Measurements from ENCODE around the gene LAMTOR1. TPM values are rescaled to one million over a fixed set of nuclear protein-coding genes. Genes with fewer than 3 reads are reported as not detected.

Gene LAMTOR1
- total and polyA plus RNA-seq, 2 donors (not counting 3 experiments of a cell fraction or from before 2014, with no cell fraction given), result 95.1 to 174 TPM

- Histone ChIP-seq H3K4me1 (ENCODE audit: control insufficient read depth, extremely low read depth, insufficient read depth, low read length) (no peaks in the 10 kb centered on the region), H3K27ac (ENCODE audit: insufficient read depth, low read depth, low read length) (no peak overlapping the region), H2AFZ (ENCODE audit: low read depth, low read length) (no peak overlapping the region), H3K9me3 (replicated peaks; ENCODE audit: control insufficient read depth, insufficient read depth, low read length) (no peaks in the 10 kb centered on the region), H3K9ac (replicated peaks; ENCODE audit: extremely low read depth, insufficient read depth, low read length) (no peak overlapping the region), H3K9me1 (replicated peaks; ENCODE audit: control insufficient read depth, extremely low read depth, insufficient read depth, low read length) (no peaks in the 10 kb centered on the region), H4K20me1 (replicated peaks; ENCODE audit: control insufficient read depth, extremely low read depth, insufficient read depth, low read length) (no peaks in the 10 kb centered on the region), H3K36me3 (ENCODE audit: control insufficient read depth in 2 of 2, extremely low read depth in 1 of 2, insufficient read depth in 2 of 2, low read length in 2 of 2) (no peaks in the 10 kb centered on the region), H3K4me3 (replicated peaks in 1 of 3; ENCODE audit: insufficient read depth in 1 of 3, low read depth in 1 of 3, low read length in 3 of 3) (no peak overlapping the region), H3K4me2 (ENCODE audit: insufficient read depth, low read length) (no peak overlapping the region), H3K79me2 (ENCODE audit: control insufficient read depth, insufficient read depth, low read length) (no peaks in the 10 kb centered on the region), H3K27me3 (ENCODE audit: control insufficient read depth in 2 of 2, insufficient read depth in 2 of 2, low read length in 2 of 2) (peaks cover 0 to 4% of the 10 kb centered on the region in 2 experiments)
- FAIRE-seq (no peak), DNase-seq (ENCODE audit: low read depth, low spot score) (no peak)
- dilution Hi-C loops (cut with MboI; ENCODE audit: extremely low pct_ligation_motif_present, low sequenced_read_pairs), result no loop called here
- no peak for TF ChIP-seq JUN (IDR thresholded peaks at IDR 0.05; ENCODE audit: borderline replicate concordance, insufficient read depth, insufficient read length, low read depth)
- CTCF ChIA-PET, result interaction anchor here (0.9 to 4.1 kb wide), 3 partner anchors 18 to 305 kb away, joined by 3 to 25 read pairs (median 4); no protein-coding TSS in a partner anchor
- BruUV-seq (replicated peaks), result no TSS peak
- intact Hi-C loops (cut with micrococcal nuclease), result no loop called here
- POLR2A ChIA-PET, result no interaction called here
These were observed 22.9 kb upstream of the LAMTOR1 start for GRCh38 chr11:72125956-72126355.

- CTCF ChIA-PET, result interaction anchor here (4.1 kb wide), 1 partner anchor 20 kb away, joined by 25 read pairs; no protein-coding TSS in a partner anchor
- H3K79me2 ChIP-seq (ENCODE audit: control insufficient read depth, insufficient read depth, low read length), result no peaks in the 10 kb centered on the region
- BruUV-seq (replicated peaks), result no TSS peak
- no peaks in the 10 kb centered on the region for H3K9me1 ChIP-seq (replicated peaks; ENCODE audit: control insufficient read depth, extremely low read depth, insufficient read depth, low read length)
- no peaks in the 10 kb centered on the region for H4K20me1 ChIP-seq (replicated peaks; ENCODE audit: control insufficient read depth, extremely low read depth, insufficient read depth, low read length)
- H3K4me2 ChIP-seq (ENCODE audit: insufficient read depth, low read length), result no peak overlapping the region
- FAIRE-seq (no peak), DNase-seq (ENCODE audit: low read depth, low spot score) (no peak)
- TF ChIP-seq POLR2A (IDR thresholded peaks at IDR 0.05; ENCODE audit: low read depth, low read length) (no peak), CTCF (IDR thresholded peaks at IDR 0.05; ENCODE audit: extremely low read depth in 1 of 2, insufficient read depth in 1 of 2, low read depth in 1 of 2, low read length in 2 of 2) (no peak), MAX (IDR thresholded peaks at IDR 0.05; ENCODE audit: insufficient read depth, insufficient read length) (no peak), FOS (IDR thresholded peaks at IDR 0.05; ENCODE audit: borderline replicate concordance, insufficient read depth, low read length) (no peak), JUN (IDR thresholded peaks at IDR 0.05; ENCODE audit: borderline replicate concordance, insufficient read depth, insufficient read length, low read depth) (no peak), EZH2 (IDR thresholded peaks at IDR 0.05; ENCODE audit: borderline replicate concordance, low read depth, low read length, severe bottlenecking) (no peak), GATA2 (IDR thresholded peaks at IDR 0.05; ENCODE audit: insufficient read depth, insufficient read length, low read depth, low read length) (no peak), POLR2AphosphoS5 (IDR thresholded peaks at IDR 0.05; ENCODE audit: insufficient read depth, low read depth, low read length) (no peak), MYC (IDR thresholded peaks at IDR 0.05; ENCODE audit: low read depth, low read length) (no peak)
- no peak overlapping the region for H3K9ac ChIP-seq (replicated peaks; ENCODE audit: extremely low read depth, insufficient read depth, low read length)
- no peak overlapping the region for H3K27ac ChIP-seq (ENCODE audit: insufficient read depth, low read depth, low read length)
- dilution Hi-C loops (cut with MboI; ENCODE audit: extremely low pct_ligation_motif_present, low sequenced_read_pairs), result no loop called here
- H3K4me3 ChIP-seq (replicated peaks in 1 of 3; ENCODE audit: insufficient read depth in 1 of 3, low read depth in 1 of 3, low read length in 3 of 3), result no peak overlapping the region
- intact Hi-C loops (cut with micrococcal nuclease), result no loop called here
- no peaks in the 10 kb centered on the region for H3K36me3 ChIP-seq (ENCODE audit: control insufficient read depth in 2 of 2, extremely low read depth in 1 of 2, insufficient read depth in 2 of 2, low read length in 2 of 2)
- no peaks in the 10 kb centered on the region for H3K4me1 ChIP-seq (ENCODE audit: control insufficient read depth, extremely low read depth, insufficient read depth, low read length)
- POLR2A ChIA-PET, result no interaction called here
- no peak overlapping the region for H2AFZ ChIP-seq (ENCODE audit: low read depth, low read length)
- H3K27me3 ChIP-seq (ENCODE audit: control insufficient read depth in 2 of 2, insufficient read depth in 2 of 2, low read length in 2 of 2), result peaks cover 0 to 4% of the 10 kb centered on the region in 2 experiments
- no peaks in the 10 kb centered on the region for H3K9me3 ChIP-seq (replicated peaks; ENCODE audit: control insufficient read depth, insufficient read depth, low read length)
These were observed 20.9 kb upstream of the LAMTOR1 start for GRCh38 chr11:72124046-72124445.
